ENCODE measurements around the gene PCDHGB7.
A peak's percentile ranks its signal among the peaks of the same experiment; 100 is the strongest.
"Not testable (repeated sequence)": the region's sequence is repeated elsewhere in the genome, so short reads cannot be mapped to it uniquely, and the experiment has no call there.

PCDHGB7 gene

GRCh38 chr5:141417494-141418172, at the start of gene PCDHGB7:
TSS of gene PCDHGB7 (plus strand) at chr5:141417677. CDS start at chr5:141417860, 183 bp downstream.
- H3K27ac ChIP-seq, H3K36me3 ChIP-seq, H3K9me3 ChIP-seq: not testable (repeated sequence)
- peak within 1 kb of the TSS; percentile 18 to 34 for H3K4me3 ChIP-seq (ENCODE audit: low read depth in 1 of 2, low read length in 1 of 2)
- H3K4me1 ChIP-seq (ENCODE audit: control insufficient read depth in 1 of 2, insufficient read depth in 1 of 2, low read depth in 1 of 2, low read length in 1 of 2): peaks cover 17 to 24% of the 10 kb centered on the region in 2 experiments
- H3K27me3 ChIP-seq: peaks cover 100% of the 10 kb centered on the region

- Histone ChIP-seq H3K27me3 (peaks cover 100% of the 10 kb centered on the region), H3K27ac (no peak within 1 kb of the TSS), H3K4me1 (ENCODE audit: control insufficient read depth in 1 of 2, insufficient read depth in 1 of 2, low read depth in 1 of 2, low read length in 1 of 2) (no peaks in the 10 kb centered on the region), H3K9me3 (peaks cover 44% of the 10 kb centered on the region), H3K4me3 (ENCODE audit: low read depth in 1 of 2, low read length in 1 of 2) (no peak within 1 kb of the TSS), H3K36me3 (no peaks in the 10 kb centered on the region)
- no peak for TF ChIP-seq CTCF (IDR thresholded peaks at IDR 0.05)
These were observed 47.3 kb upstream of the PCDHGB7 start, which contains the start of gene PCDHGB3 for GRCh38 chr5:141369994-141370848. TSS of gene PCDHGB3 (plus strand) at chr5:141370242. CDS start at chr5:141370395, 153 bp downstream.

- H3K4me1 ChIP-seq (ENCODE audit: control insufficient read depth in 1 of 2, insufficient read depth in 1 of 2, low read depth in 1 of 2, low read length in 1 of 2): no peaks in the 10 kb centered on the region
- H3K27ac ChIP-seq: no peak overlapping the region
- no peaks in the 10 kb centered on the region for H3K36me3 ChIP-seq
- no peak for TF ChIP-seq CTCF (IDR thresholded peaks at IDR 0.05)
- H3K4me3 ChIP-seq (ENCODE audit: low read depth in 1 of 2, low read length in 1 of 2): no peak overlapping the region
- H3K27me3 ChIP-seq: peaks cover 97% of the 10 kb centered on the region
- H3K9me3 ChIP-seq: peaks cover 40% of the 10 kb centered on the region
These were observed 45.7 kb upstream of the PCDHGB7 start for GRCh38 chr5:141371572-141372475.

- Histone ChIP-seq H3K9me3 (peaks cover 39% of the 10 kb centered on the region), H3K36me3 (no peaks in the 10 kb centered on the region), H3K4me3 (ENCODE audit: low read depth in 1 of 2, low read length in 1 of 2) (no peak within 1 kb of the TSS), H3K27ac (no peak within 1 kb of the TSS), H3K4me1 (ENCODE audit: control insufficient read depth in 1 of 2, insufficient read depth in 1 of 2, low read depth in 1 of 2, low read length in 1 of 2) (no peaks in the 10 kb centered on the region), H3K27me3 (peaks cover 96% of the 10 kb centered on the region)
- TF ChIP-seq CTCF (IDR thresholded peaks at IDR 0.05): no peak
These were observed 43.7 kb upstream of the PCDHGB7 start, which contains the start of gene PCDHGA6 for GRCh38 chr5:141373673-141374317. TSS of gene PCDHGA6 (plus strand) at chr5:141373891. CDS start at chr5:141374084, 193 bp downstream.

- H3K9me3 ChIP-seq: peaks cover 38% of the 10 kb centered on the region
- H3K27me3 ChIP-seq: peaks cover 96% of the 10 kb centered on the region
- no peak overlapping the region for H3K27ac ChIP-seq
- no peak for TF ChIP-seq CTCF (IDR thresholded peaks at IDR 0.05)
- H3K4me3 ChIP-seq (ENCODE audit: low read depth in 1 of 2, low read length in 1 of 2): no peak overlapping the region
- H3K4me1 ChIP-seq (ENCODE audit: control insufficient read depth in 1 of 2, insufficient read depth in 1 of 2, low read depth in 1 of 2, low read length in 1 of 2): no peaks in the 10 kb centered on the region
- H3K36me3 ChIP-seq: no peaks in the 10 kb centered on the region
These were observed 42.9 kb upstream of the PCDHGB7 start for GRCh38 chr5:141374627-141375026.

- not testable (repeated sequence) for H3K4me1 ChIP-seq (ENCODE audit: control insufficient read depth in 1 of 2, insufficient read depth in 1 of 2, low read depth in 1 of 2, low read length in 1 of 2); H3K36me3 ChIP-seq; H3K27ac ChIP-seq; H3K4me3 ChIP-seq (ENCODE audit: low read depth in 1 of 2, low read length in 1 of 2)
- H3K27me3 ChIP-seq: peaks cover 94% of the 10 kb centered on the region
- H3K9me3 ChIP-seq: peaks cover 38% of the 10 kb centered on the region
These were observed 41.9 kb upstream of the PCDHGB7 start for GRCh38 chr5:141375444-141376155.

All from neutrophil (primary cell).